GM12878 (cell line): ENCODE results near the gene CBFA2T3. TPM values are rescaled to one million over a fixed set of nuclear protein-coding genes. Genes with fewer than 3 reads are reported as not detected.

Experiments
- ATAC-seq: fragments of 200-7000 bp; cut with Tn5 transposase; 3 replicates; pipeline ENCODE4 v1.9.1; 2020; ENCODE audit warnings: mild to moderate bottlenecking, moderate library complexity
- BruUV-seq: library from RNA; stranded (reverse); fragments of 400-500 nt; replicated peaks from 2 replicates; lab custom pipeline; 2021; lab: Mats Ljungman, UMichigan
- CTCF ChIA-PET: fragments of 300-600 bp; sonication (Branson Sonifier 250); formaldehyde crosslinking; extraction: SDS; loops from one replicate; lab custom pipeline; 2021; ENCODE audit warnings: inconsistent platforms; lab: Yijun Ruan, JAX
- POLR2A ChIA-PET: fragments of 350-600 bp; formaldehyde crosslinking; extraction: SDS; loops from one replicate; lab custom pipeline; 2021; ENCODE audit warnings: inconsistent platforms; lab: Charles Lee
- RAD21 ChIA-PET: fragments of 300-600 bp; sonication (Branson Sonifier 250); formaldehyde crosslinking; loops from one replicate; lab custom pipeline; 2023; ENCODE audit warnings: antibody characterized with exemption; ENCODE audit not compliant: unreplicated experiment; lab: Charles Lee
- SMC1A ChIA-PET: fragments of 300-600 bp; sonication (Branson Sonifier 250); formaldehyde crosslinking; loops from one replicate; lab custom pipeline; 2023; ENCODE audit not compliant: unreplicated experiment, uncharacterized antibody; lab: Charles Lee
- DNase-seq: peaks from one replicate; pipeline ENCODE4 v3.0.0-alpha.2; 2011; ENCODE audit warnings: low read depth, low spot score
- FAIRE-seq: peaks from 3 replicates; lab custom pipeline; 2011; peaks lifted over from hg19 to GRCh38; lab: Jason Lieb, UNC
- H2AFZ ChIP-seq: 2 replicates; pipeline ENCODE4 v1.6.0; 2011; ENCODE audit warnings: low read depth, low read length, control low read depth; ENCODE audit not compliant: control insufficient read depth
- H3K27ac ChIP-seq: 2 replicates; pipeline ENCODE4 v1.5.1; 2011; ENCODE audit warnings: control low read depth; ENCODE audit not compliant: control insufficient read depth, insufficient read depth
- H3K27me3 ChIP-seq, 2 experiments: replicated peaks in 1 of 2; 2 replicates each; pipeline versions ENCODE4 v1.6.0 to v1.6.1; 2011; ENCODE audit warnings: low read length in 1 of 2; ENCODE audit not compliant: control insufficient read depth in 2 of 2, insufficient read depth in 2 of 2
- H3K36me3 ChIP-seq, 2 experiments: 2 replicates each; pipeline ENCODE4 v1.5.1; 2011; ENCODE audit warnings: low read length in 1 of 2; ENCODE audit not compliant: control insufficient read depth in 2 of 2, insufficient read depth in 2 of 2
- H3K4me1 ChIP-seq: 2 replicates; pipeline ENCODE4 v1.6.1; 2011; ENCODE audit warnings: mild to moderate bottlenecking, low read length, moderate library complexity, mixed read lengths; ENCODE audit not compliant: control insufficient read depth, insufficient read depth
- H3K4me2 ChIP-seq: 2 replicates; pipeline ENCODE4 v1.6.0; 2011; ENCODE audit warnings: control low read depth; ENCODE audit not compliant: control insufficient read depth, insufficient read depth
- H3K4me3 ChIP-seq: fragments of 200-600 bp; sonication (generic); 2 replicates; pipeline ENCODE4 v1.5.1; 2016
- H3K79me2 ChIP-seq: 2 replicates; pipeline ENCODE4 v1.6.0; 2011; ENCODE audit warnings: low read length; ENCODE audit not compliant: control insufficient read depth, insufficient read depth
- H3K9ac ChIP-seq: 2 replicates; pipeline ENCODE4 v1.8.0; 2011; ENCODE audit warnings: low read length, control low read depth, mixed read lengths; ENCODE audit not compliant: control insufficient read depth, insufficient read depth
- H3K9me3 ChIP-seq: replicated peaks from 3 replicates; pipeline ENCODE4 v1.5.1; 2011; ENCODE audit warnings: mild to moderate bottlenecking, low read length; ENCODE audit not compliant: control insufficient read depth, insufficient read depth
- H4K20me1 ChIP-seq: 2 replicates; pipeline ENCODE4 v1.6.0; 2011; ENCODE audit not compliant: control insufficient read depth, insufficient read depth
- ASH2L ChIP-seq: fragments of 300-600, 200-600 bp; sonication (generic); IDR thresholded peaks from 2 replicates; pipeline ENCODE4 v1.6.1; 2017; ENCODE audit warnings: low read depth, mild to moderate bottlenecking, borderline replicate concordance
- CREM ChIP-seq: IDR thresholded peaks from 2 replicates; pipeline ENCODE4 v1.6.1; 2014; ENCODE audit warnings: antibody characterized with exemption, low read depth
- EZH2 ChIP-seq: IDR thresholded peaks from 2 replicates; pipeline ENCODE4 v1.6.1; 2012; ENCODE audit warnings: low read depth, mild to moderate bottlenecking, control low read depth, inconsistent platforms, low read length, borderline replicate concordance; ENCODE audit not compliant: control insufficient read depth
- KLF5 ChIP-seq: fragments of 450-650 bp; IDR thresholded peaks from 2 replicates; pipeline ENCODE4 v1.6.1; 2014; ENCODE audit warnings: mild to moderate bottlenecking; ENCODE audit not compliant: partially characterized antibody
- NFIC ChIP-seq: IDR thresholded peaks from 2 replicates; pipeline ENCODE4 v1.6.1; 2012; ENCODE audit warnings: low read depth, mild to moderate bottlenecking, inconsistent platforms, low read length, moderate library complexity
- PAX8 ChIP-seq: fragments of 450-650 bp; IDR thresholded peaks from 2 replicates; pipeline ENCODE4 v1.6.1; 2017; ENCODE audit warnings: mild to moderate bottlenecking, moderate library complexity
- RCOR1 ChIP-seq: conservative IDR thresholded peaks from 2 replicates; pipeline ENCODE4 v1.6.1; 2012; ENCODE audit warnings: low read depth, low read length, improper control_type of control experiment
- TARDBP ChIP-seq: IDR thresholded peaks from 2 replicates; pipeline ENCODE4 v1.6.1; 2016; ENCODE audit warnings: borderline replicate concordance
- ZZZ3 ChIP-seq: IDR thresholded peaks from 2 replicates; pipeline ENCODE4 v1.6.1; 2011; ENCODE audit warnings: low read depth; ENCODE audit not compliant: control insufficient read depth, insufficient read length
- WGBS: methylation state at CpG from one replicate; pipeline ENCODE4 v1.1.6; 2016; ENCODE audit warnings: low lambda C conversion rate; ENCODE audit not compliant: insufficient replicate concordance, insufficient coverage; ENCODE audit errors: missing lambda C conversion rate; 5-methylcytosine and 5-hydroxymethylcytosine counted together
- in situ Hi-C: fragments of 300-500 bp; cut with MboI; formaldehyde crosslinking; loops from 9 replicates; pipeline ENCODE4 v1.14.3; 2018; ENCODE audit warnings: mixed read lengths
- intact Hi-C: fragments of 100-400 bp; cut with micrococcal nuclease; formaldehyde crosslinking; loops from one replicate; pipeline ENCODE4 v1.14.2; 2022; ENCODE audit not compliant: unreplicated experiment
- polyA plus RNA-seq, 11 experiments: library from polyadenylated mRNA; depleted of rRNA in 4 of 11; unstranded in 6 of 11; stranded (reverse) in 5 of 11; fragments of >200 nt; fragmentation: Nextera tagmentation in 4 of 11; fragmentation: Illumina TruSeq in 1 of 11; extraction: Ambion mirVana in 4 of 11; extraction: Trizol in 1 of 11; gene quantifications; 1 replicate in 1 of 11; 2 replicates in 10 of 11; pipeline versions ENCODE4 v1.2.1 to v1.2.3, GENCODE V29; 2011 to 2016; ENCODE audit warnings: inconsistent platforms in 2 of 11, missing spikeins in 2 of 11, low read depth in 1 of 11
- total RNA-seq, 4 experiments: library from RNA; depleted of rRNA in 3 of 4; stranded (reverse); fragments of >200 nt in 3 of 4; fragmentation: Illumina TruSeq in 1 of 4; extraction: Trizol in 1 of 4; gene quantifications; 2 replicates each; pipeline versions ENCODE4 v1.2.1 to v1.2.3, GENCODE V29; 2013 to 2021

The CBFA2T3 gene
- total and polyA plus RNA-seq, 10 of the 15 experiments (the other 5 are each of a cell fraction or from before 2014, with no cell fraction given), result 0.69 to 42.6 (median 4.5) TPM

GRCh38 chr16:88842308-88842756 is 134.7 kb downstream of the CBFA2T3 start:
- FAIRE-seq (no peak), ATAC-seq (no peak)
- ChIA-PET POLR2A (no interaction called here), RAD21 (no interaction called here)
- no peaks in the 10 kb centered on the region for H3K27me3 ChIP-seq
- 86% methylated on average over 15 of the region's 15 CpGs for WGBS
- H3K9me3 ChIP-seq, result no peaks in the 10 kb centered on the region
- TF ChIP-seq TARDBP (no peak), KLF5 (no peak), NFIC (no peak), ZZZ3 (no peak), ASH2L (no peak), RCOR1 (no peak), CREM (no peak), PAX8 (no peak), EZH2 (no peak)
- TF ChIP-seq, all 136 proteins: peak for 0
- in situ Hi-C loops, result no loop called here
- H4K20me1 ChIP-seq, result no peaks in the 10 kb centered on the region
- H2AFZ ChIP-seq, result no peak overlapping the region
- CTCF ChIA-PET, result no interaction called here
- no peak overlapping the region for H3K27ac ChIP-seq
- intact Hi-C loops, result no loop called here
- H3K9ac ChIP-seq, result no peak overlapping the region
- DNase-seq, result no peak
- no peak overlapping the region for H3K4me2 ChIP-seq
- no peaks in the 10 kb centered on the region for H3K79me2 ChIP-seq
- H3K4me3 ChIP-seq, result no peak overlapping the region
- no TSS peak for BruUV-seq
- SMC1A ChIA-PET, result no interaction called here
- H3K36me3 ChIP-seq, result no peaks in the 10 kb centered on the region; a peak in 1 of 4 replicates
- H3K4me1 ChIP-seq, result no peaks in the 10 kb centered on the region
